ENCODE measurements around the gene ISLR2. TPM values are rescaled to one million over a fixed set of nuclear protein-coding genes. Genes with fewer than 3 reads are reported as not detected.
A peak's percentile ranks its signal among the peaks of the same experiment; 100 is the strongest.

The ISLR2 gene
- total RNA-seq, 8 experiments from 2014 or later, result 0.22 to 130 (median 37.9) TPM

DNA sequence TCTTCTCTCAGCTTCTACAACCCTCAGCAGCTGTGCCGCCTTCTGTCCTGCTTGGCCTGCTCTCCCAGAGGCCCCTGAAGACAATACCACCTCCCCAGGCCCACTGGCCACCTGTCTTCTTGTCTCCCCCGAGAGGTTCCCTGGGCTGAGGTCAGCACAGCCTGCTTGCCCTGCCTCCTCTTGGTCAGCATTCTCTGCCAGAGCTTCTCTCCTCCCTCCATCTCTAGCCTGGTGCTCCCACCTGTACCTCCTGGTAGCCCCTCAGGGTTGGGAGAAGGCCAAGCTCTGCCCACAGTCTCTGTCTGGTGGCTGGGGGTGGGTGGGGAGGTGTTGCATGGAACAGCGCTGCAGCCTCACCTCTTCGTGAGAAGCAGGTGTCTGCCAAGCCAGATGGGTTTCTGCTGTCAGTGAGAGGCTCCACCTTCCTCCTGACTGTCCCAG lies 37.5 kb downstream of the ISLR2 start:
- in situ Hi-C loops (cut with MboI; ENCODE audit: low pct_unique_long_range_greater_than_20kb in 2 of 9, low sequenced_read_pairs in 9 of 9, unreplicated experiment in 9 of 9), result no loop called here
- Histone ChIP-seq H3K4me1 (replicated peaks in 1 of 2) (peaks cover 27 to 34% of the 10 kb centered on the region in 2 donors), H3K4me3 (no peak overlapping the region), H3K27ac (no peak overlapping the region)
- WGBS, 10 experiments, result 57 to 100% (median 70%) methylated on average over 1 to 2 of the region's 4 CpGs; no CpG with 5 or more reads in 6 of the 10 experiments
- peak in 1 of 8 experiments; percentile 4 for ATAC-seq (replicated peaks in 6 of 8)

DNA sequence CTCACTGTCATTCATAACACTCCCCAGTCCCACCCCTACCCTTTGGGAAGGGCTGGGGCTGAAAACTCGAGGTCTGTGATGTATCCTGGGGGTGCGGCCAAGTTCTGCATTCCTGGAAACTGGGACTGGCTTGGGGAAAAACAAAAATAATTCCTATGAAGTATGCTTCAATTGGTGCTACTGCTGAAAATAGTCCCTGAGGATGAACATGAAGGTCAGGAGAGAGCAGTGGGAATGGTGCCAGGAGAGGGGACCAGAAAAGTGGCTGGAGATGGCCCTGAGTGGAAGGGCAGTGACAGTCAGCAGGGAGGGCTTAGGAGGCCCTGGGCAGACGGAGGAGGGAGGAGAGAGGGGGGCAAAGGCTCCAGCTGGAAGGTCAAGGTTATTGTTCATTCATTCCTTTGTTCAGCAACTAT lies 38.3 kb downstream of the ISLR2 start:
- in situ Hi-C loops (cut with MboI; ENCODE audit: low pct_unique_long_range_greater_than_20kb in 2 of 9, low sequenced_read_pairs in 9 of 9, unreplicated experiment in 9 of 9), result no loop called here
- ATAC-seq (replicated peaks in 6 of 8), result peak in 3 of 8 experiments; percentile 26 to 82 (median 65)

DNA sequence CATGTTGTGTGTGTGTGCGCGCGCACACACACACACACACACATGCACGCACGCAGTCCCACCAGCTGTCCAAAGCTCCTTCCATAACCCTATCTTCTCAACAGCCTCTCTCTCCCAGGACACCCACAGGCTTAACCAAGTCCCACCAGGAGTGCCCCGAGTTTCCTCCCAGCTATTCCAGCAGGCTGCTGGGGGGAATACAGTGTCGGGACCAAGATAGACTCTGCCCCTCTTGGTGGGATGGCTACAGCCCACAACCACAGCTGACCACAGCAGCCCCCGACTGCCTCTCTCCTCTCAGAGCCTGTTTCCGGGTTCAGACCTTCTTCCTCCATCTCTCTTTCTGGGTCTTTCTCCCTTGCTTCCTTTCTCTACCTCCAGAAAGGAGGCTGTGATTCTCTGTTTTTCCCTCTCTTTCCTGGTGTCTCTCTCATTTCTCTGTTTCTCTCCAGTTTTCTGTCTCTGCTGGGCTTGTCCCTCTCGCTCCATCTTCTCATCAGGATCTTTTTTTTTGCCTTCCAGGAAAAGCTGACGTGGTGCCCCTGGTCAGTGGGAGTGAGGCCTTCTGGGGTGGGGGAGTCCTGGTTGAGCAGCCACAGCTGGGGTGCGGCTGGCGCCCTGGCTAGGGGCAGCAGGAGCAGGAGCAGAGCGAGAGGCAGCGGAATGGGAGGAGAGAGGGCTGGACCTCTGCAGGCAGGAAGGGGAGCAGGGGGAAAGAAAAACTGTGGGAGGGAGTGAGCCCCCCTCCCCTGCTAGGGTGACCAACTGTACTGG lies 39.9 kb downstream of the ISLR2 start:
- no peak overlapping the region for H3K4me3 ChIP-seq
- peaks cover 43 to 51% of the 10 kb centered on the region in 2 donors for H3K4me1 ChIP-seq (replicated peaks in 1 of 2)
- peak in 5 of 8 experiments; percentile 12 to 66 (median 61) for ATAC-seq (replicated peaks in 6 of 8)
- H3K27ac ChIP-seq, result no peak overlapping the region
- 40 to 100% (median 73%) methylated on average over 1 to 14 of the region's 15 CpGs; no CpG with 5 or more reads in 3 of the 10 experiments for WGBS, 10 experiments
- in situ Hi-C loops (cut with MboI; ENCODE audit: low pct_unique_long_range_greater_than_20kb in 2 of 9, low sequenced_read_pairs in 9 of 9, unreplicated experiment in 9 of 9), result no loop called here

More for the DNA sequence above, 38.3 kb downstream of the ISLR2 start:
- peaks cover 35 to 42% of the 10 kb centered on the region in 2 donors for H3K4me1 ChIP-seq (replicated peaks in 1 of 2)
- no peak overlapping the region for H3K27ac ChIP-seq
- no peak overlapping the region for H3K4me3 ChIP-seq
- 0 to 26% (median 0%) methylated on average over 1 to 3 of the region's 3 CpGs; no CpG with 5 or more reads in 7 of the 10 experiments for WGBS, 10 experiments

DNA sequence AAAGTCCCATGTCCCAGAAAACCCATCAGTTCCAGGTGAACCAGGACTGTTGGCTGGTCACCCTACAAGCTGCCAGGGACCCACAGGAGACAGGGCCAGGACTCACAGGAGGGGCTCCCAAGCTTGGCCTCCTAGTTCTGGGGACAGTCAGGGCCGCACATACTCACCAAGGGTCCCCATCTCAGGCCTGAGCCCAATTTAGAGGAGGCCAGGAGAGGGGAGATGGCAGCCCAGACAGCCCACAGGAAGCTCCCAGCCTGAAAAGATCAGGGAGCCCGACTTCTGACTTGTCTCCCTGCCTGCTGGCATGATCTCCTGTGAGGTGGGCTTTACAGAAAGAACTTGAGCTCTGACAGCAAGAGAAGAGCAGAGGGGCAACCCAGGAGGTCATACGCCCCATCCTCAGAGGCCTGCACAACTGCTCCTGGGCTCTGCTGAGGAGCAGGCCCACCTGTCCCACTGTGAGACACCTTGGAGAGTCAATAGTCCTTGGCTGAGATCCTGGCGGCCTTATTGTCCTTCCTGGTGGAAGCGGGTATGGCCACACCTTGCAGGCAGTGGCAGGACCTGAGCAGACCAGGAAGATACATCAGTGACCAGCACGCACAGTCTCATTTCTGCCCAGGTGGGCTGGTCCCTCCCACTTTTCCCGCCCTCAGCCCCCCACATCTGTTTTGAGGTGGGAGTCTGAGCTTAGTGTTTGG lies 40.6 kb downstream of the ISLR2 start:
- ATAC-seq (replicated peaks in 6 of 8), result peak in 1 of 8 experiments; percentile 12
- H3K27ac ChIP-seq, result no peak overlapping the region
- no CpG with 5 or more reads among the region's 7 CpGs for WGBS, 10 experiments

DNA sequence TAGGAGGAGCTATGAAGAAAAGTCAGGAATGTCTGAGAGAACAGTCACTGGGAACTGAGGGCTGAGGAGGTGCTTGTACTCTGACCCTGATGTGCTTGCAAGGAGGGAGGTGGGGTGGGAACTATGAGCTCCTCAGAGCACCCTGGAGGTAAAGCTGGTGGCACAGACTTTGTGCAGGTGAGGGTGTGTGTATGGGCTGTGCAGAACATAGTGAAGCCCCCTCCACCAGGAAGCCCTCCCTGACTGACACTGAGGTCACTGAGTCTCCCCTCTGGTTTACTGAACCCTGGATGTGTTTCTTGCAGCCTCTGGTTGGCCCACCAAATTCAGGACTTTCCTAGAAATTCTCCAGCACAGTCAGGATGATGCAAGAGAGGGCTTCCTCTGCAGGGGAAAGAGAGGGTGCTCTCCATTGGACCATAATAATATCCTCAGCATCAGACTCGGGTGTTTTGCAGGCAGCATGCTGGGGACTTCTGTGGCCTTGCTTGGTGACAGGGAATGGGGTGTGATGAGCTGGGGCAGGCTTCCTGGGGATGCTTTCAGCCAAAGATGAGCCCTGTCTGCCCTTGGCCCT lies 41.7 kb downstream of the ISLR2 start:
- H3K4me1 ChIP-seq (replicated peaks in 1 of 2), result peaks cover 53 to 61% of the 10 kb centered on the region in 2 donors
- in situ Hi-C loops (cut with MboI; ENCODE audit: low pct_unique_long_range_greater_than_20kb in 2 of 9, low sequenced_read_pairs in 9 of 9, unreplicated experiment in 9 of 9), result no loop called here
- WGBS, 10 experiments, result 80 to 88% (median 80%) methylated on average over 1 of the region's 1 CpG; no CpG with 5 or more reads in 6 of the 10 experiments
- ATAC-seq (replicated peaks in 6 of 8), result no peak
- no peak overlapping the region for H3K4me3 ChIP-seq
- H3K27ac ChIP-seq, result no peak overlapping the region

More for the DNA sequence above, 40.6 kb downstream of the ISLR2 start:
- Histone ChIP-seq H3K4me3 (no peak overlapping the region), H3K4me1 (replicated peaks in 1 of 2) (peaks cover 44 to 51% of the 10 kb centered on the region in 2 donors)
- in situ Hi-C loops (cut with MboI; ENCODE audit: low pct_unique_long_range_greater_than_20kb in 2 of 9, low sequenced_read_pairs in 9 of 9, unreplicated experiment in 9 of 9), result no loop called here

DNA sequence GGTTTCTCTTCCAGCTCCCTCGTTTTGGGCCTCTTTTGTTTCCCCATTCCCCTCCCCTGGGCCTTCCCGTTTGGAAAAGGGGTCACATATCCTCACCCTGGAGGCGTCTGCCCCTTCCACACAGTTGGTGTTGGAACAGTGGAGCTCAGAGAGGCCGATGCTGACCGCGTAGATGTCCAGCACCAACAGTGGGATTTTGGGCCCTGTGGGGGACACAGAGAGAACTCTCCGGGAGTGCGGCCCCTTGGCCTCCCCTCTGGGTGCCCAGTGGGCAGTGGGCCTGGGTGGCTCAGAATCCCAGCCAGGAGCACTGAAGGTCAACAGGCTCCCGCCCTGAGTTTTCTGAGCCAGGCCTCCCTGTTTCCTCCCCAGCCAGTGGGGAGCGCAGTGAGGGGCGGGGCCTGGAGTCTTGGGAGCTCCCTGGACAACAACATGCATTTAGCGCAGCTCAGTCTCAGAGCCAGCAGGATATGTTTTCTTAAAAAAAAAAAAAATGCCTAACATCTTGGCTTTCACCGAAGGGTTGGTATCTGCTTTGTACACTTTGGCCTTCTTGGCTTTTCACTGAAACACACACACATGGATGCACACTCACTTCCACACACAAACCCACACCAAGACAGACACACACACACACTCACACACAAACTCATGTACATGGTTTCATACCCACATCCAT lies 42.5 kb downstream of the ISLR2 start:
- H3K4me1 ChIP-seq (replicated peaks in 1 of 2), result peaks cover 57 to 64% of the 10 kb centered on the region in 2 donors
- 13 to 80% (median 67%) methylated on average over 1 to 8 of the region's 13 CpGs; no CpG with 5 or more reads in 3 of the 10 experiments for WGBS, 10 experiments
- in situ Hi-C loops (cut with MboI; ENCODE audit: low pct_unique_long_range_greater_than_20kb in 2 of 9, low sequenced_read_pairs in 9 of 9, unreplicated experiment in 9 of 9), result no loop called here
- no peak overlapping the region for H3K4me3 ChIP-seq
- ATAC-seq (replicated peaks in 6 of 8), result peak in 5 of 8 experiments; percentile 13 to 70 (median 55)
- peak overlapping the region in 1 of 2 donors; percentile 40 for H3K27ac ChIP-seq

DNA sequence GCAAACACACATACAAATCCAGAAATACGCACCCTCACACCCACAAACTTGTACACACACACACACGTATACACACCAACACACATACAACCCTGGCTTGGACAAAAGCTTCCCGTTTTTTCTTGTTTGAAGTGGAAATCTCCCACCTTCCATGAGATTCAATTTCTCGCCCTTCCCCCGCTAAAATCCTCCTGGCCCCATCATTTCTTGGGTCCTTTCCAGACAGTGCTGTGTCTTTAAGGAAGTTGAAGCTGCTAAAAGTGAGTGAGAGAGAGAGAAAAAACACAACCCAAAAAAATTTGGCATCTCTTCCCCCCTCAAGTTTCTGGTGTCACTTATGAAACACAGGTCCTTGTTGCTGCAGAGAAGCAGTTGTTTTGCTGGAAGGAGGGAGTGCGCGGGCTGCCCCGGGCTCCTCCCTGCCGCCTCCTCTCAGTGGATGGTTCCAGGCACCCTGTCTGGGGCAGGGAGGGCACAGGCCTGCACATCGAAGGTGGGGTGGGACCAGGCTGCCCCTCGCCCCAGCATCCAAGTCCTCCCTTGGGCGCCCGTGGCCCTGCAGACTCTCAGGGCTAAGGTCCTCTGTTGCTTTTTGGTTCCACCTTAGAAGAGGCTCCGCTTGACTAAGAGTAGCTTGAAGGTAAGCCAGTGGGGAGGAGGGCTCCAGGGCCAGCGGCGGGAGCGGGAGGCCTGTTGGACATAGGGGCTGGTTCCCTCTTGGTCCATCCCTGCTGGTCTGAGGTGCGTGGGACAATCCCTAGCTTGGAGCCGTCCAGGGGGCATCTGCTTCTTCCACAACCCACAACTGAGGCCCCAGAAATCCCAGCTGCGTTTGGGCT lies 43.2 kb downstream of the ISLR2 start, which contains the start of gene ISLR:
Gene ISLR (plus strand): TSS at position 331 of the 839 bp plus-strand sequence. CDS start 1,149 bp downstream, outside the sequence.
- 20 to 100% (median 66%) methylated on average over 1 to 5 of the region's 20 CpGs; no CpG with 5 or more reads in 4 of the 10 experiments for WGBS, 10 experiments
- H3K27ac ChIP-seq, result peak within 1 kb of the TSS in 1 of 2 donors; percentile 40
- in situ Hi-C loops (cut with MboI; ENCODE audit: low pct_unique_long_range_greater_than_20kb in 2 of 9, low sequenced_read_pairs in 9 of 9, unreplicated experiment in 9 of 9), result no loop called here
- H3K4me3 ChIP-seq, result no peak within 1 kb of the TSS
- peaks cover 60 to 63% of the 10 kb centered on the region in 2 donors for H3K4me1 ChIP-seq (replicated peaks in 1 of 2)
- peak in 2 of 8 experiments; percentile 16 to 20 for ATAC-seq (replicated peaks in 6 of 8)

DNA sequence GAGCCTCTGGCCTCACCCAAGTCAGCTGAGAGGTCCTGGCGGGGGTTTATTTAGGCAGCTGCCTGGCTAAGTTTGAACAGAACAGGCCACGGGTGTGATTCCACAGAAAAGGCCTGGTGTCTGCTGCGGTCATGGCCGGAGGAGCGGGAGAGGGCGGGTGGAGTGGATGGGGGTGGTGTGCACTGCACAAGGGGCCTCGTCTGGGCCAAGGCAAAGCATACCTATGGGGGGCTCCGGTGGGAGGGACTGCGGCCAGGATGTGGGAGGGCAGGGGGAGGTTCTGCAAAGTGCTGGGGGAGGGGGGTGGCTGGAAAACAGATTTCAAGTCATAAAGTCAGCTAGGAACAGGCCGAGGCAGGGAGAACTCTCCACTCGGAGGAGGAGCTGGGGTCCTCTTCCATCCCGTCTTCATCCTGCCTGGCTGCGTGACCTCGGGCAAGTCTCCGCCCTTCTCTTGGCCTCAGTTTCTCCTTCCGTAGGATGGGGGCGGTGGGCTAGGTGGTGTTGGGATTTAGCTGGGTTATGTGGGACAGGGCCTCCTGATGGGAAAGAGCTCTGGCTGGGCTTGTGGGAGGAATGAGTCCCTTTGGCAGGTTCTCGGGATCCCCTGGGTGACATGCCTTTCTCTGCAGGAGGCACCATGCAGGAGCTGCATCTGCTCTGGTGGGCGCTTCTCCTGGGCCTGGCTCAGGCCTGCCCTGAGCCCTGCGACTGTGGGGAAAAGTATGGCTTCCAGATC lies 44.0 kb downstream of the ISLR2 start:
- Histone ChIP-seq H3K4me1 (replicated peaks in 1 of 2) (peaks cover 58 to 62% of the 10 kb centered on the region in 2 donors), H3K4me3 (no peak overlapping the region), H3K27ac (peak overlapping the region in 1 of 2 donors; percentile 29)
- in situ Hi-C loops (cut with MboI; ENCODE audit: low pct_unique_long_range_greater_than_20kb in 2 of 9, low sequenced_read_pairs in 9 of 9, unreplicated experiment in 9 of 9), result no loop called here
- peak in 3 of 8 experiments; percentile 8 to 62 (median 29) for ATAC-seq (replicated peaks in 6 of 8)
- WGBS, 10 experiments, result 0 to 100% (median 88%) methylated on average over 1 to 4 of the region's 20 CpGs; no CpG with 5 or more reads in 7 of the 10 experiments

DNA sequence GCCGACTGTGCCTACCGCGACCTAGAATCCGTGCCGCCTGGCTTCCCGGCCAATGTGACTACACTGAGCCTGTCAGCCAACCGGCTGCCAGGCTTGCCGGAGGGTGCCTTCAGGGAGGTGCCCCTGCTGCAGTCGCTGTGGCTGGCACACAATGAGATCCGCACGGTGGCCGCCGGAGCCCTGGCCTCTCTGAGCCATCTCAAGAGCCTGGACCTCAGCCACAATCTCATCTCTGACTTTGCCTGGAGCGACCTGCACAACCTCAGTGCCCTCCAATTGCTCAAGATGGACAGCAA lies 44.5 kb downstream of the ISLR2 start:
- no peak overlapping the region for H3K4me3 ChIP-seq
- no peak for ATAC-seq (replicated peaks in 6 of 8)
- 20 to 100% (median 90%) methylated on average over 1 of the region's 14 CpGs; no CpG with 5 or more reads in 6 of the 10 experiments for WGBS, 10 experiments
- no peak overlapping the region for H3K27ac ChIP-seq
- H3K4me1 ChIP-seq (replicated peaks in 1 of 2), result peaks cover 58 to 62% of the 10 kb centered on the region in 2 donors
- in situ Hi-C loops (cut with MboI; ENCODE audit: low pct_unique_long_range_greater_than_20kb in 2 of 9, low sequenced_read_pairs in 9 of 9, unreplicated experiment in 9 of 9), result no loop called here

DNA sequence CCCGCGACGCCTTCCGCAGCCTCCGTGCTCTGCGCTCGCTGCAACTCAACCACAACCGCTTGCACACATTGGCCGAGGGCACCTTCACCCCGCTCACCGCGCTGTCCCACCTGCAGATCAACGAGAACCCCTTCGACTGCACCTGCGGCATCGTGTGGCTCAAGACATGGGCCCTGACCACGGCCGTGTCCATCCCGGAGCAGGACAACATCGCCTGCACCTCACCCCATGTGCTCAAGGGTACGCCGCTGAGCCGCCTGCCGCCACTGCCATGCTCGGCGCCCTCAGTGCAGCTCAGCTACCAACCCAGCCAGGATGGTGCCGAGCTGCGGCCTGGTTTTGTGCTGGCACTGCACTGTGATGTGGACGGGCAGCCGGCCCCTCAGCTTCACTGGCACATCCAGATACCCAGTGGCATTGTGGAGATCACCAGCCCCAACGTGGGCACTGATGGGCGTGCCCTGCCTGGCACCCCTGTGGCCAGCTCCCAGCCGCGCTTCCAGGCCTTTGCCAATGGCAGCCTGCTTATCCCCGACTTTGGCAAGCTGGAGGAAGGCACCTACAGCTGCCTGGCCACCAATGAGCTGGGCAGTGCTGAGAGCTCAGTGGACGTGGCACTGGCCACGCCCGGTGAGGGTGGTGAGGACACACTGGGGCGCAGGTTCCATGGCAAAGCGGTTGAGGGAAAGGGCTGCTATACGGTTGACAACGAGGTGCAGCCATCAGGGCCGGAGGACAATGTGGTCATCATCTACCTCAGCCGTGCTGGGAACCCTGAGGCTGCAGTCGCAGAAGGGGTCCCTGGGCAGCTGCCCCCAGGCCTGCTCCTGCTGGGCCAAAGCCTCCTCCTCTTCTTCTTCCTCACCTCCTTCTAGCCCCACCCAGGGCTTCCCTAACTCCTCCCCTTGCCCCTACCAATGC lies 45.1 kb downstream of the ISLR2 start:
- ATAC-seq (replicated peaks in 6 of 8), result no peak
- H3K4me1 ChIP-seq (replicated peaks in 1 of 2), result peaks cover 54 to 57% of the 10 kb centered on the region in 2 donors
- in situ Hi-C loops (cut with MboI; ENCODE audit: low pct_unique_long_range_greater_than_20kb in 2 of 9, low sequenced_read_pairs in 9 of 9, unreplicated experiment in 9 of 9), result no loop called here
- H3K27ac ChIP-seq, result peak overlapping the region; percentile 69 to 84
- no peak overlapping the region for H3K4me3 ChIP-seq
- 80 to 96% (median 95%) methylated on average over 2 to 9 of the region's 45 CpGs; no CpG with 5 or more reads in 5 of the 10 experiments for WGBS, 10 experiments

All from motor neuron (in vitro differentiated cells).